Measurements from ENCODE around the gene LARGE1.

DNA sequence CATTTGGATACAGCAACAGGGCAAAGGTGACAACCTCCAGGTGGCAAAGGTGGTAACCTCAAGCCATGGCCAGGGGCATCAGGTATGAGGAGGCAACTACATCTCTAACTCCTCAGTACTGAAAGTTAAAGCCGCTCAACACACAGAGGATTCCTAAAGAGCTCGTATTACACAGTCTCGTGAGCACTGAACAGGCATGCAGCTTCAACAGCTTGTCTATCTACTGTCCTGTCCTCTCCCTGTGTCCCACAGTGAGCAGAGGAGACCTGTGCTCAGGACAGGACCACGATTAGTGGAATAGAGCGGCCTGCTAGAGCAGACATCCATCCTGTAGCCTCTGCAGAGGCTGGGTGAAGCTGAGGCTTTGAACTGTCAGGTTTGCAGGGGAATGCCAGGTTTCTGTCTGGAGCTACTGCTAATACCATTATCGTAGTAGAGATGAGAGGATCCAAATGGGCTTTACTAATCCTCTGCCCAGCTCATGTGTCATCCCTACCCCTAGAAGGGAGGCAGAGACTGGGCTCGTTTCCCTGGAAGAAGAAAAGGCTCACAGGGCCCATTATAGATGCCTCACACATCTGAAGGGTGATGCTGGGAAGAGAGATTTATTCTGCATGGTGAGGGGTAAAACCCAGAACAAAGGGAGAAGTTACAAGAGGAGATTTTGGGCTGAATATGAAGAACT is 415.2 kb downstream of the LARGE1 start:
- TF ChIP-seq, protein P1, sequence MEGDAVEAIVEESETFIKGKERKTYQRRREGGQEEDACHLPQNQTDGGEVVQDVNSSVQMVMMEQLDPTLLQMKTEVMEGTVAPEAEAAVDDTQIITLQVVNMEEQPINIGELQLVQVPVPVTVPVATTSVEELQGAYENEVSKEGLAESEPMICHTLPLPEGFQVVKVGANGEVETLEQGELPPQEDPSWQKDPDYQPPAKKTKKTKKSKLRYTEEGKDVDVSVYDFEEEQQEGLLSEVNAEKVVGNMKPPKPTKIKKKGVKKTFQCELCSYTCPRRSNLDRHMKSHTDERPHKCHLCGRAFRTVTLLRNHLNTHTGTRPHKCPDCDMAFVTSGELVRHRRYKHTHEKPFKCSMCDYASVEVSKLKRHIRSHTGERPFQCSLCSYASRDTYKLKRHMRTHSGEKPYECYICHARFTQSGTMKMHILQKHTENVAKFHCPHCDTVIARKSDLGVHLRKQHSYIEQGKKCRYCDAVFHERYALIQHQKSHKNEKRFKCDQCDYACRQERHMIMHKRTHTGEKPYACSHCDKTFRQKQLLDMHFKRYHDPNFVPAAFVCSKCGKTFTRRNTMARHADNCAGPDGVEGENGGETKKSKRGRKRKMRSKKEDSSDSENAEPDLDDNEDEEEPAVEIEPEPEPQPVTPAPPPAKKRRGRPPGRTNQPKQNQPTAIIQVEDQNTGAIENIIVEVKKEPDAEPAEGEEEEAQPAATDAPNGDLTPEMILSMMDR (IDR thresholded peaks at IDR 0.05 in 2 of 3, conservative IDR thresholded peaks at IDR 0.05 in 1 of 3; ENCODE audit: borderline replicate concordance in 1 of 3, insufficient read depth in 1 of 3, low read depth in 2 of 3, low read length in 2 of 3) = no peak
- TF ChIP-seq SP1 (IDR thresholded peaks at IDR 0.05; ENCODE audit: low read depth) = no peak
